Liver (tissue), 9 donors: ENCODE measurements around the gene KCNJ15. TPM values are rescaled to one million over a fixed set of nuclear protein-coding genes. Genes with fewer than 3 reads are reported as not detected.

Experiments
- DNase-seq: peaks from one replicate; pipeline ENCODE4 v3.0.0-alpha.2; 2017; ENCODE audit warnings: low spot score
- H3K27ac ChIP-seq, 2 donors: one replicate each; pipeline ENCODE4 v1.7.0; 2013; ENCODE audit warnings: inconsistent platforms in 2 of 2, low read length in 2 of 2, control low read depth in 1 of 2, low read depth in 1 of 2, mild to moderate bottlenecking in 1 of 2
- H3K27me3 ChIP-seq, 4 donors: one replicate each; pipeline versions ENCODE4 v1.6.1 to v1.7.0; 2013; ENCODE audit warnings: low read length in 3 of 4, inconsistent platforms in 1 of 4, mild to moderate bottlenecking in 1 of 4, moderate library complexity in 1 of 4; ENCODE audit not compliant: control insufficient read depth in 4 of 4, insufficient read depth in 4 of 4
- H3K36me3 ChIP-seq, 4 donors: one replicate each; pipeline versions ENCODE4 v1.6.1 to v1.7.0; 2013; ENCODE audit warnings: low read length in 3 of 4, mild to moderate bottlenecking in 3 of 4, low read depth in 1 of 4, moderate library complexity in 1 of 4; ENCODE audit not compliant: control insufficient read depth in 4 of 4, insufficient read depth in 3 of 4
- H3K4me1 ChIP-seq, 4 donors: one replicate each; pipeline versions ENCODE4 v1.6.1 to v1.7.0; 2013; ENCODE audit warnings: low read length in 3 of 4, mild to moderate bottlenecking in 3 of 4, moderate library complexity in 1 of 4; ENCODE audit not compliant: control insufficient read depth in 4 of 4, insufficient read depth in 4 of 4
- H3K4me3 ChIP-seq, 3 donors: one replicate each; pipeline versions ENCODE4 v1.6.1 to v1.7.0; 2013; ENCODE audit warnings: low read length in 3 of 3, control low read depth in 1 of 3, low read depth in 1 of 3, mild to moderate bottlenecking in 1 of 3
- H3K9ac ChIP-seq, 2 donors: one replicate each; pipeline ENCODE4 v1.7.0; 2013; ENCODE audit warnings: low read length in 2 of 2, mild to moderate bottlenecking in 2 of 2, moderate library complexity in 2 of 2, control low read depth in 1 of 2, low read depth in 1 of 2
- H3K9me3 ChIP-seq, 4 donors: one replicate each; pipeline versions ENCODE4 v1.6.1 to v1.7.0; 2013; ENCODE audit warnings: low read length in 3 of 4; ENCODE audit not compliant: control insufficient read depth in 4 of 4
- ATF3 ChIP-seq: IDR thresholded peaks from 2 replicates; pipeline ENCODE4 v1.6.1; 2016; ENCODE audit warnings: antibody characterized with exemption
- EGR1 ChIP-seq, 2 donors: IDR thresholded peaks; 2 replicates each; pipeline ENCODE4 v1.6.1; 2016 to 2018; ENCODE audit warnings: antibody characterized with exemption in 2 of 2, low read depth in 2 of 2
- FOXA1 ChIP-seq: IDR thresholded peaks from 2 replicates; pipeline ENCODE4 v1.6.1; 2016; ENCODE audit warnings: antibody characterized with exemption
- FOXA2 ChIP-seq: IDR thresholded peaks from 2 replicates; pipeline ENCODE4 v1.6.1; 2016; ENCODE audit warnings: antibody characterized with exemption
- GABPA ChIP-seq, 2 donors: IDR thresholded peaks in 1 of 2; conservative IDR thresholded peaks in 1 of 2; 2 replicates each; pipeline ENCODE4 v1.6.1; 2016; ENCODE audit warnings: antibody characterized with exemption in 2 of 2, mild to moderate bottlenecking in 1 of 2, moderate library complexity in 1 of 2
- HNF4A ChIP-seq, 2 donors: conservative IDR thresholded peaks; 2 replicates each; pipeline ENCODE4 v1.6.1; 2016; ENCODE audit warnings: antibody characterized with exemption in 2 of 2, mild to moderate bottlenecking in 2 of 2
- HNF4G ChIP-seq: IDR thresholded peaks from 2 replicates; pipeline ENCODE4 v1.6.1; 2016; ENCODE audit warnings: antibody characterized with exemption
- JUND ChIP-seq, 2 donors: IDR thresholded peaks; 2 replicates each; pipeline ENCODE4 v1.6.1; 2016; ENCODE audit warnings: antibody characterized with exemption in 2 of 2
- MAX ChIP-seq: IDR thresholded peaks from 2 replicates; pipeline ENCODE4 v1.6.1; 2016; ENCODE audit warnings: antibody characterized with exemption
- NR2F2 ChIP-seq: IDR thresholded peaks from 2 replicates; pipeline ENCODE4 v1.6.1; 2016; ENCODE audit warnings: antibody characterized with exemption
- RAD21 ChIP-seq, 2 donors: IDR thresholded peaks; 2 replicates each; pipeline ENCODE4 v1.6.1; 2016; ENCODE audit warnings: antibody characterized with exemption in 2 of 2, mild to moderate bottlenecking in 2 of 2
- REST ChIP-seq: IDR thresholded peaks from 2 replicates; pipeline ENCODE4 v1.6.1; 2016; ENCODE audit warnings: antibody characterized with exemption, mild to moderate bottlenecking
- RXRA ChIP-seq, 2 donors: IDR thresholded peaks; 2 replicates each; pipeline ENCODE4 v1.6.1; 2017 to 2018; ENCODE audit warnings: antibody characterized with exemption in 2 of 2, mild to moderate bottlenecking in 1 of 2
- SP1 ChIP-seq: IDR thresholded peaks from 2 replicates; pipeline ENCODE4 v1.6.1; 2018; ENCODE audit warnings: antibody characterized with exemption, mild to moderate bottlenecking
- TAF1 ChIP-seq: conservative IDR thresholded peaks from 2 replicates; pipeline ENCODE4 v1.6.1; 2016; ENCODE audit warnings: antibody characterized with exemption, mild to moderate bottlenecking
- YY1 ChIP-seq: IDR thresholded peaks from 2 replicates; pipeline ENCODE4 v1.6.1; 2016; ENCODE audit warnings: antibody characterized with exemption, mild to moderate bottlenecking
- WGBS: extraction: QIAGEN DNeasy Blood & Tissue Kit; methylation state at CpG from one replicate; pipeline ENCODE4 v1.1.7; 2013; 5-methylcytosine and 5-hydroxymethylcytosine counted together
- polyA plus RNA-seq, 2 donors: library from polyadenylated mRNA; stranded (reverse) in 1 of 2; unstranded in 1 of 2; fragments of 200-250 nt in 1 of 2; fragments of >200 nt in 1 of 2; fragmentation: Nextera tagmentation in 1 of 2; extraction: Ambion mirVana in 1 of 2; gene quantifications; one replicate each; pipeline versions ENCODE4 v1.2.1 to v1.2.3, GENCODE V29; 2013 to 2015
- total RNA-seq, 2 donors: library from RNA; depleted of rRNA; stranded (reverse); fragments of >200 nt; gene quantifications; one replicate each; pipeline ENCODE4 v1.2.3, GENCODE V29; 2014
- TF ChIP-seq, protein P1 (sequence below): fragments of 150-350 bp; IDR thresholded peaks from 2 replicates; pipeline ENCODE4 v1.5.1; 2017; ENCODE audit warnings: improper control_type of control experiment, low read depth, low read length; ENCODE audit not compliant: missing input control
- TF ChIP-seq, protein P2 (sequence below): IDR thresholded peaks from 2 replicates; pipeline ENCODE4 v1.6.1; 2016; ENCODE audit warnings: antibody characterized with exemption
- donor health status: healthy.
- donor health status: healthy.
- donor health status: healthy.
- donor health status: healthy.
- donor health status: healthy.

KCNJ15 gene
- total and polyA plus RNA-seq, 4 donors = 0.61 to 4.8 (median 2.2) TPM

- H3K4me1 ChIP-seq = no peaks in the 10 kb centered on the region
- WGBS = 81% methylated on average over 2 of the region's 2 CpGs
Observed at GRCh38 chr21:38236232-38236631, 20.6 kb upstream of the KCNJ15 start.

GRCh38 chr21:38239672-38240071 is 17.1 kb upstream of the KCNJ15 start:
- no peak overlapping the region for H3K27ac ChIP-seq
- no peaks in the 10 kb centered on the region for H3K27me3 ChIP-seq
- H3K9ac ChIP-seq = no peak overlapping the region
- TF ChIP-seq MAX (no peak), ATF3 (no peak), RXRA (IDR thresholded peaks at IDR 0.05) (no peak), JUND (IDR thresholded peaks at IDR 0.05) (no peak), HNF4A (conservative IDR thresholded peaks at IDR 0.05) (no peak), GABPA (IDR thresholded peaks at IDR 0.05 in 1 of 2, conservative IDR thresholded peaks at IDR 0.05 in 1 of 2) (no peak), REST (no peak), YY1 (no peak), RAD21 (IDR thresholded peaks at IDR 0.05) (no peak), SP1 (no peak), TAF1 (no peak), HNF4G (no peak), NR2F2 (no peak), EGR1 (IDR thresholded peaks at IDR 0.05; ENCODE audit: low read depth in 2 of 2) (no peak), FOXA1 (no peak), FOXA2 (no peak)
- TF ChIP-seq, protein P1, sequence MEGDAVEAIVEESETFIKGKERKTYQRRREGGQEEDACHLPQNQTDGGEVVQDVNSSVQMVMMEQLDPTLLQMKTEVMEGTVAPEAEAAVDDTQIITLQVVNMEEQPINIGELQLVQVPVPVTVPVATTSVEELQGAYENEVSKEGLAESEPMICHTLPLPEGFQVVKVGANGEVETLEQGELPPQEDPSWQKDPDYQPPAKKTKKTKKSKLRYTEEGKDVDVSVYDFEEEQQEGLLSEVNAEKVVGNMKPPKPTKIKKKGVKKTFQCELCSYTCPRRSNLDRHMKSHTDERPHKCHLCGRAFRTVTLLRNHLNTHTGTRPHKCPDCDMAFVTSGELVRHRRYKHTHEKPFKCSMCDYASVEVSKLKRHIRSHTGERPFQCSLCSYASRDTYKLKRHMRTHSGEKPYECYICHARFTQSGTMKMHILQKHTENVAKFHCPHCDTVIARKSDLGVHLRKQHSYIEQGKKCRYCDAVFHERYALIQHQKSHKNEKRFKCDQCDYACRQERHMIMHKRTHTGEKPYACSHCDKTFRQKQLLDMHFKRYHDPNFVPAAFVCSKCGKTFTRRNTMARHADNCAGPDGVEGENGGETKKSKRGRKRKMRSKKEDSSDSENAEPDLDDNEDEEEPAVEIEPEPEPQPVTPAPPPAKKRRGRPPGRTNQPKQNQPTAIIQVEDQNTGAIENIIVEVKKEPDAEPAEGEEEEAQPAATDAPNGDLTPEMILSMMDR = no peak
- TF ChIP-seq, protein P2, sequence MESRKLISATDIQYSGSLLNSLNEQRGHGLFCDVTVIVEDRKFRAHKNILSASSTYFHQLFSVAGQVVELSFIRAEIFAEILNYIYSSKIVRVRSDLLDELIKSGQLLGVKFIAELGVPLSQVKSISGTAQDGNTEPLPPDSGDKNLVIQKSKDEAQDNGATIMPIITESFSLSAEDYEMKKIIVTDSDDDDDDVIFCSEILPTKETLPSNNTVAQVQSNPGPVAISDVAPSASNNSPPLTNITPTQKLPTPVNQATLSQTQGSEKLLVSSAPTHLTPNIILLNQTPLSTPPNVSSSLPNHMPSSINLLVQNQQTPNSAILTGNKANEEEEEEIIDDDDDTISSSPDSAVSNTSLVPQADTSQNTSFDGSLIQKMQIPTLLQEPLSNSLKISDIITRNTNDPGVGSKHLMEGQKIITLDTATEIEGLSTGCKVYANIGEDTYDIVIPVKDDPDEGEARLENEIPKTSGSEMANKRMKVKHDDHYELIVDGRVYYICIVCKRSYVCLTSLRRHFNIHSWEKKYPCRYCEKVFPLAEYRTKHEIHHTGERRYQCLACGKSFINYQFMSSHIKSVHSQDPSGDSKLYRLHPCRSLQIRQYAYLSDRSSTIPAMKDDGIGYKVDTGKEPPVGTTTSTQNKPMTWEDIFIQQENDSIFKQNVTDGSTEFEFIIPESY = no peak
- 92% methylated on average over 4 of the region's 4 CpGs for WGBS
- H3K4me3 ChIP-seq = no peak overlapping the region
- no peaks in the 10 kb centered on the region for H3K4me1 ChIP-seq
- DNase-seq = no peak
- H3K9me3 ChIP-seq = no peaks in the 10 kb centered on the region
- H3K36me3 ChIP-seq = no peaks in the 10 kb centered on the region

More at GRCh38 chr21:38236232-38236631, 20.6 kb upstream of the KCNJ15 start:
- Histone ChIP-seq H3K27ac (no peak overlapping the region), H3K9ac (no peak overlapping the region), H3K4me3 (no peak overlapping the region), H3K9me3 (no peaks in the 10 kb centered on the region), H3K36me3 (no peaks in the 10 kb centered on the region), H3K27me3 (no peaks in the 10 kb centered on the region)
- DNase-seq = no peak
- TF ChIP-seq RAD21 (IDR thresholded peaks at IDR 0.05) (peak; percentile 43 to 60), EGR1 (IDR thresholded peaks at IDR 0.05; ENCODE audit: low read depth in 2 of 2) (no peak), MAX (no peak), FOXA2 (no peak)
- TF ChIP-seq, protein P1 = peak; percentile 12
